Ovary (tissue), 9 donors: Measurements from ENCODE around the gene PRDM7. TPM values are rescaled to one million over a fixed set of nuclear protein-coding genes. Genes with fewer than 3 reads are reported as not detected.

Source experiments
- DNase-seq, 5 donors: peaks; one replicate each; pipeline ENCODE4 v3.0.0-alpha.2; 2019 to 2020
- H3K27ac ChIP-seq, 2 donors: fragments of 200-600 bp; one replicate each; pipeline versions ENCODE4 v1.5.1 to v1.8.0; 2019 to 2022
- H3K27me3 ChIP-seq: fragments of 200-600 bp; one replicate; pipeline ENCODE4 v1.8.0; 2022
- H3K36me3 ChIP-seq: fragments of 200-600 bp; sonication (generic); one replicate; pipeline ENCODE4 v1.5.1; 2019
- H3K4me1 ChIP-seq: one replicate; pipeline ENCODE4 v1.8.1; 2013; ENCODE audit warnings: mild to moderate bottlenecking, moderate library complexity; ENCODE audit not compliant: insufficient read depth
- H3K4me3 ChIP-seq: fragments of 200-600 bp; sonication (generic); one replicate; pipeline ENCODE4 v1.5.1; 2017
- H3K9me3 ChIP-seq, 2 donors: fragments of 200-600 bp in 1 of 2; sonication (generic) in 1 of 2; one replicate each; pipeline versions ENCODE4 v1.5.1 to v1.8.1; 2013 to 2019; ENCODE audit warnings: mild to moderate bottlenecking in 1 of 2, moderate library complexity in 1 of 2
- CTCF ChIP-seq, 3 donors: fragments of 450-650 bp in 2 of 3; fragments of 200-600 bp in 1 of 3; IDR thresholded peaks; one replicate each; pipeline versions ENCODE4 v1.5.1 to v1.8.0; 2016 to 2022; ENCODE audit warnings: antibody characterized with exemption in 3 of 3, mild to moderate bottlenecking in 1 of 3
- EP300 ChIP-seq: sonication (generic); formaldehyde crosslinking; IDR thresholded peaks from one replicate; pipeline ENCODE4 v1.6.1; 2017; ENCODE audit warnings: antibody characterized with exemption
- POLR2A ChIP-seq: fragments of 450-650 bp; IDR thresholded peaks from one replicate; pipeline ENCODE4 v1.6.1; 2017; ENCODE audit warnings: antibody characterized with exemption, mild to moderate bottlenecking, moderate library complexity
- WGBS, 3 donors: extraction: QIAGEN DNeasy Blood & Tissue Kit in 1 of 3; methylation state at CpG; one replicate each; pipeline versions ENCODE4 v1.1.5 to v1.1.7; 2013 to 2017; 5-methylcytosine and 5-hydroxymethylcytosine counted together
- intact Hi-C, 4 donors: fragments of 100-400 bp; cut with DNase I; formaldehyde crosslinking; loops; one replicate each; pipeline versions ENCODE4 v1.11.0 to v1.15.1; 2022 to 2023
- polyA plus RNA-seq, 2 donors: library from polyadenylated mRNA; stranded (reverse); fragments of 200-250 nt in 1 of 2; fragments of 350-450 nt in 1 of 2; fragmentation: Illumina TruSeq in 1 of 2; extraction: RNeasy Lipid Tissue Mini Kit (QIAGEN cat#74804) in 1 of 2; gene quantifications; one replicate each; pipeline ENCODE4 v1.2.3, GENCODE V29; 2013 to 2014
- total RNA-seq, 7 donors: library from RNA; depleted of rRNA in 2 of 7; stranded (reverse); fragments of >200 nt in 2 of 7; fragmentation: NEBNext Ultra II Directional in 3 of 7; extraction: Animal tissue kit (Norgen Biotek cat#: 25700) in 3 of 7; gene quantifications; one replicate each; pipeline versions ENCODE4 v1.1.0 to v1.2.4, GENCODE V29; 2016 to 2023
- donor health status: DM: no; HTN: no; CAD: no; lungs with moderate emphysema.
- donor health status: DM: no; HTN: no; CAD: no.
- donor health status: Bipolar disorder and iron deficiency.
- donor health status: DM: yes; HTN: yes; CAD: no.
- donor health status: DM: no; HTN: no; CAD: no.
- donor health status: DM: yes; HTN: yes; CAD: no.

Gene PRDM7
- total and polyA plus RNA-seq, 9 donors: not detected

GRCh38 chr16:90032674-90033331 lies 44.3 kb downstream of the PRDM7 start:
- no peaks in the 10 kb centered on the region for H3K4me1 ChIP-seq
- no peak overlapping the region for H3K4me3 ChIP-seq
- H3K27ac ChIP-seq: no peak overlapping the region

GRCh38 chr16:90031931-90032673 lies 45.0 kb downstream of the PRDM7 start:
- no peaks in the 10 kb centered on the region for H3K4me1 ChIP-seq
- DNase-seq: no peak
- WGBS, 3 donors: 81 to 84% (median 82%) methylated on average over 9 of the region's 9 CpGs
- no peaks in the 10 kb centered on the region for H3K27me3 ChIP-seq
- H3K36me3 ChIP-seq: no peaks in the 10 kb centered on the region
- no peak for TF ChIP-seq EP300
- TF ChIP-seq POLR2A: no peak
- TF ChIP-seq CTCF (IDR thresholded peaks at IDR 0.05): no peak
- intact Hi-C loops: no loop called here
- no peak overlapping the region for H3K27ac ChIP-seq
- H3K9me3 ChIP-seq: no peaks in the 10 kb centered on the region
- no peak overlapping the region for H3K4me3 ChIP-seq

More at GRCh38 chr16:90032674-90033331, 44.3 kb downstream of the PRDM7 start:
- TF ChIP-seq CTCF (IDR thresholded peaks at IDR 0.05): no peak
- TF ChIP-seq EP300: no peak
- no peak for TF ChIP-seq POLR2A
- Histone ChIP-seq H3K27me3 (no peaks in the 10 kb centered on the region), H3K9me3 (no peaks in the 10 kb centered on the region), H3K36me3 (no peaks in the 10 kb centered on the region)
- intact Hi-C loops: no loop called here
- WGBS, 3 donors: 74 to 77% (median 75%) methylated on average over 8 of the region's 8 CpGs
- no peak for DNase-seq

DNA sequence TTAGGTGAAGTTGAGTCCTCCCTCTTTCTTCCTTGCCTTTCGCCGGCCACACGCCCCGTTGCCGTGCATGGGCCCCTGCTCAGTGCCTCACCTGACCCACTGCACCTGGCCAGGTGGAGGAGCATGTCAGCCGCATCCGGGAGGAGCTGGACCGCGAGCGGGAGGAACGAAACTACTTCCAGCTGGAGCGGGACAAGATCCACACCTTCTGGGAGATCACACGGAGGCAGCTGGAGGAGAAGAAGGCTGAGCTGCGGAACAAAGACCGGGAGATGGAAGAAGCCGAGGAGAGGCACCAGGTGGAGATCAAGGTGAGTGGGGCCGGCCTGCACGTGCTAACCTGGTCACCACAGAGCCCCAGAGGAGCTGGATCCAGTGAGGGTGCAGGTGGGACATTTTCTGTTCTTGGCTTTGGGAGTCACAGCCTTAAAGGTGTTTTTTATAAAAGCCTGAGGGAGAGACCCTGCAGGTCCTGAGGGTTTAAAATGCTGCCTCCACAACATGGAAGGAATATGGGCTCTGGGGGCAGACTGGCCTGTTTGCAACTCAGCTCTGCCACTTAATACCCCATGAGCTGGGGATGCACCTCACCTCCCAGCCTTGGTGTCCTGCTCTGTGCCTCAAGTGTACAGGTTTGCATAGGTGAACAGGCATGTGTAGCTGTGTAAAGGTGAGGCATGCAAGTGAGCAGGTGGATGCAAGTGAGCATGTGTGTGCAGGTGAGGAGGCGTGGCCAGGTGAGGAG lies 45.8 kb downstream of the PRDM7 start:
- Histone ChIP-seq H3K9me3 (no peaks in the 10 kb centered on the region), H3K36me3 (no peaks in the 10 kb centered on the region), H3K27me3 (no peaks in the 10 kb centered on the region), H3K4me3 (no peak overlapping the region), H3K27ac (no peak overlapping the region), H3K4me1 (no peaks in the 10 kb centered on the region)
- WGBS, 3 donors: 89 to 91% (median 91%) methylated on average over 19 of the region's 19 CpGs
- DNase-seq: no peak
- intact Hi-C loops: no loop called here
- TF ChIP-seq CTCF (IDR thresholded peaks at IDR 0.05): no peak
- TF ChIP-seq POLR2A: no peak
- no peak for TF ChIP-seq EP300

GRCh38 chr16:90028985-90029384 lies 48.1 kb downstream of the PRDM7 start:
- H3K27ac ChIP-seq: no peak overlapping the region
- H3K4me1 ChIP-seq: no peaks in the 10 kb centered on the region
- no peaks in the 10 kb centered on the region for H3K36me3 ChIP-seq
- TF ChIP-seq CTCF (IDR thresholded peaks at IDR 0.05) (no peak), POLR2A (no peak), EP300 (no peak)
- WGBS, 3 donors: 91 to 94% (median 91%) methylated on average over 12 of the region's 12 CpGs
- intact Hi-C loops: no loop called here
- H3K9me3 ChIP-seq: no peaks in the 10 kb centered on the region
- DNase-seq: no peak
- no peak overlapping the region for H3K4me3 ChIP-seq
- H3K27me3 ChIP-seq: no peaks in the 10 kb centered on the region
